ENCODE results near the gene UGT1A3.

The UGT1A3 gene

GRCh38 chr2:233758849-233759248, 30.0 kb downstream of the UGT1A3 start:
- no peak for TF ChIP-seq EZH2 (IDR thresholded peaks at IDR 0.05; ENCODE audit: borderline replicate concordance, low read depth, low read length, severe bottlenecking)
- no peak for TF ChIP-seq CTCF (IDR thresholded peaks at IDR 0.05; ENCODE audit: borderline replicate concordance, extremely low read depth, low read length, poor library complexity, severe bottlenecking)
- H3K4me1 ChIP-seq (ENCODE audit: insufficient read depth, low read length), result no peaks in the 10 kb centered on the region
- no peaks in the 10 kb centered on the region for H3K79me2 ChIP-seq (ENCODE audit: insufficient read depth, low read length)
- H3K9me3 ChIP-seq (ENCODE audit: insufficient read depth, low read length, severe bottlenecking), result no peaks in the 10 kb centered on the region
- no peaks in the 10 kb centered on the region for H3K36me3 ChIP-seq (ENCODE audit: insufficient read depth, low read length)
- no peak overlapping the region for H3K4me2 ChIP-seq (ENCODE audit: insufficient read depth, low read length)
- ATAC-seq (ENCODE audit: insufficient read depth, low read depth), result no peak
- H4K20me1 ChIP-seq (ENCODE audit: insufficient read depth, low read length), result no peaks in the 10 kb centered on the region
- H2AFZ ChIP-seq (ENCODE audit: low read depth, low read length), result no peak overlapping the region
- no peak overlapping the region for H3K9ac ChIP-seq (ENCODE audit: low read depth, low read length)
- no peak overlapping the region for H3K4me3 ChIP-seq (ENCODE audit: low read depth in 1 of 2, low read length in 2 of 2)
- DNase-seq, result no peak
- no peak overlapping the region for H3K27ac ChIP-seq (ENCODE audit: low read length)
- peaks cover 6% of the 10 kb centered on the region for H3K27me3 ChIP-seq (ENCODE audit: insufficient read depth, low read length, poor library complexity)

- Histone ChIP-seq H3K36me3 (ENCODE audit: insufficient read depth, low read length) (no peaks in the 10 kb centered on the region), H3K9ac (ENCODE audit: low read depth, low read length) (no peak within 1 kb of the TSS), H4K20me1 (ENCODE audit: insufficient read depth, low read length) (no peaks in the 10 kb centered on the region), H3K27me3 (ENCODE audit: insufficient read depth, low read length, poor library complexity) (peaks cover 10% of the 10 kb centered on the region), H3K79me2 (ENCODE audit: insufficient read depth, low read length) (no peaks in the 10 kb centered on the region), H2AFZ (ENCODE audit: low read depth, low read length) (no peak within 1 kb of the TSS), H3K4me1 (ENCODE audit: insufficient read depth, low read length) (no peaks in the 10 kb centered on the region), H3K4me2 (ENCODE audit: insufficient read depth, low read length) (no peak within 1 kb of the TSS), H3K4me3 (ENCODE audit: low read depth in 1 of 2, low read length in 2 of 2) (no peak within 1 kb of the TSS), H3K27ac (ENCODE audit: low read length) (no peak within 1 kb of the TSS), H3K9me3 (ENCODE audit: insufficient read depth, low read length, severe bottlenecking) (no peaks in the 10 kb centered on the region)
- no peak for ATAC-seq (ENCODE audit: insufficient read depth, low read depth)
- DNase-seq, result no peak
- TF ChIP-seq EZH2 (IDR thresholded peaks at IDR 0.05; ENCODE audit: borderline replicate concordance, low read depth, low read length, severe bottlenecking) (no peak), CTCF (IDR thresholded peaks at IDR 0.05; ENCODE audit: borderline replicate concordance, extremely low read depth, low read length, poor library complexity, severe bottlenecking) (no peak)
Observed at GRCh38 chr2:233760043-233760442, 31.2 kb downstream of the UGT1A3 start, which contains the start of gene UGT1A1. Gene UGT1A1, plus strand, starts transcription at chr2:233760270. Its CDS starts 18 bp downstream, at chr2:233760288.

GRCh38 chr2:233761040-233761769, 32.4 kb downstream of the UGT1A3 start:
- Histone ChIP-seq H3K36me3 (ENCODE audit: insufficient read depth, low read length) (no peaks in the 10 kb centered on the region), H3K27ac (ENCODE audit: low read length) (no peak overlapping the region), H3K4me2 (ENCODE audit: insufficient read depth, low read length) (no peak overlapping the region), H3K4me3 (ENCODE audit: low read depth in 1 of 2, low read length in 2 of 2) (no peak overlapping the region), H3K9me3 (ENCODE audit: insufficient read depth, low read length, severe bottlenecking) (no peaks in the 10 kb centered on the region), H4K20me1 (ENCODE audit: insufficient read depth, low read length) (no peaks in the 10 kb centered on the region), H3K79me2 (ENCODE audit: insufficient read depth, low read length) (no peaks in the 10 kb centered on the region), H3K9ac (ENCODE audit: low read depth, low read length) (no peak overlapping the region), H3K4me1 (ENCODE audit: insufficient read depth, low read length) (no peaks in the 10 kb centered on the region), H3K27me3 (ENCODE audit: insufficient read depth, low read length, poor library complexity) (peaks cover 10% of the 10 kb centered on the region), H2AFZ (ENCODE audit: low read depth, low read length) (no peak overlapping the region)
- ATAC-seq (ENCODE audit: insufficient read depth, low read depth) (no peak), DNase-seq (no peak)
- TF ChIP-seq EZH2 (IDR thresholded peaks at IDR 0.05; ENCODE audit: borderline replicate concordance, low read depth, low read length, severe bottlenecking), result no peak
- no peak for TF ChIP-seq CTCF (IDR thresholded peaks at IDR 0.05; ENCODE audit: borderline replicate concordance, extremely low read depth, low read length, poor library complexity, severe bottlenecking)

Measured in DND-41 (cell line).